K562 (cell line): ENCODE measurements around the gene ACOX2. TPM values are rescaled to one million over a fixed set of nuclear protein-coding genes. Genes with fewer than 3 reads are reported as not detected.

Experiments
- ATAC-seq: fragments of 200-7000 bp; cut with Tn5 transposase; 3 replicates; pipeline ENCODE4 v1.9.1; 2020; ENCODE audit warnings: moderate library complexity
- BruUV-seq: library from RNA; stranded (reverse); fragments of 400-500 nt; replicated peaks from 2 replicates; lab custom pipeline; 2021; lab: Mats Ljungman, UMichigan
- CTCF ChIA-PET: fragments of 300-600 bp; formaldehyde crosslinking; extraction: SDS; loops from one replicate; lab custom pipeline; 2021; ENCODE audit warnings: low intra/inter-chr PET ratio; lab: Yijun Ruan, JAX
- POLR2A ChIA-PET: fragments of 300-600, 350-650 bp; sonication (Branson Sonifier 250); formaldehyde crosslinking; extraction: SDS; loops from one replicate; lab custom pipeline; 2021; ENCODE audit warnings: antibody characterized with exemption, inconsistent platforms; lab: Yijun Ruan, JAX
- DNase-seq, 4 experiments: peaks; one replicate each; pipeline versions ENCODE4 v3.0.0 to v3.0.0-alpha.2; 2011 to 2018; ENCODE audit warnings: low spot score in 3 of 4, mixed read lengths in 3 of 4; ENCODE audit errors: extremely low read depth in 1 of 4
- FAIRE-seq: peaks from 2 replicates; lab custom pipeline; 2011; peaks lifted over from hg19 to GRCh38; lab: Jason Lieb, UNC
- H2AFZ ChIP-seq: 2 replicates; pipeline ENCODE4 v1.6.0; 2011; ENCODE audit warnings: low read depth, low read length, control low read depth, inconsistent platforms
- H3K27ac ChIP-seq: fragments of 200-600 bp; 3 replicates; pipeline ENCODE4 v1.8.0; 2011; ENCODE audit warnings: low read depth, mild to moderate bottlenecking, control low read depth, inconsistent platforms, low read length, moderate library complexity, mixed read lengths; ENCODE audit errors: extremely low read depth
- H3K27me3 ChIP-seq, 2 experiments: fragments of 300-600 bp in 1 of 2; 2 replicates in 1 of 2; 3 replicates in 1 of 2; pipeline versions ENCODE4 v1.6.0 to v1.8.0; 2011; ENCODE audit warnings: inconsistent platforms in 2 of 2, low read length in 2 of 2, mild to moderate bottlenecking in 1 of 2, mixed read lengths in 1 of 2, moderate library complexity in 1 of 2; ENCODE audit not compliant: control insufficient read depth in 2 of 2, insufficient read depth in 2 of 2
- H3K36me3 ChIP-seq: fragments of 300-600 bp; 3 replicates; pipeline ENCODE4 v1.8.0; 2011; ENCODE audit warnings: mild to moderate bottlenecking, low read length, inconsistent platforms; ENCODE audit not compliant: control insufficient read depth, insufficient read depth
- H3K4me1 ChIP-seq, 2 experiments: fragments of 200-600 bp in 1 of 2; replicated peaks in 1 of 2; 2 replicates in 1 of 2; 3 replicates in 1 of 2; pipeline versions ENCODE4 v1.5.1 to v1.8.0; 2011; ENCODE audit warnings: inconsistent platforms in 2 of 2, low read length in 2 of 2, mild to moderate bottlenecking in 1 of 2, mixed read lengths in 1 of 2, moderate library complexity in 1 of 2; ENCODE audit not compliant: control insufficient read depth in 2 of 2, insufficient read depth in 2 of 2
- H3K4me2 ChIP-seq: 2 replicates; pipeline ENCODE4 v1.6.1; 2011; ENCODE audit warnings: low read length, control low read depth, inconsistent platforms, mixed read lengths; ENCODE audit not compliant: insufficient read depth
- H3K4me3 ChIP-seq: fragments of 200-600 bp; sonication (generic), shearing (Covaris generic); 2 replicates; pipeline ENCODE4 v1.5.1; 2016; ENCODE audit warnings: control low read depth, inconsistent platforms
- H3K79me2 ChIP-seq: fragments of 200-600 bp; 3 replicates; pipeline ENCODE4 v1.8.0; 2011; ENCODE audit warnings: low read length, inconsistent platforms; ENCODE audit not compliant: control insufficient read depth, insufficient read depth
- H3K9ac ChIP-seq, 2 experiments: 2 replicates each; pipeline versions ENCODE4 v1.6.0 to v1.6.1; 2011; ENCODE audit warnings: low read depth in 2 of 2, low read length in 2 of 2, control low read depth in 1 of 2, inconsistent platforms in 1 of 2, mild to moderate bottlenecking in 1 of 2, mixed read lengths in 1 of 2; ENCODE audit not compliant: insufficient read depth in 1 of 2
- H3K9me1 ChIP-seq: one replicate; pipeline ENCODE4 v1.6.0; 2011; ENCODE audit warnings: inconsistent platforms, mild to moderate bottlenecking, low read length, moderate library complexity; ENCODE audit not compliant: control insufficient read depth, insufficient read depth
- H3K9me3 ChIP-seq: replicated peaks from 2 replicates; pipeline ENCODE4 v1.5.1; 2011; ENCODE audit warnings: low read depth, low read length, inconsistent platforms; ENCODE audit not compliant: control insufficient read depth, insufficient read depth
- H4K20me1 ChIP-seq: replicated peaks from 2 replicates; pipeline ENCODE4 v1.6.1; 2011; ENCODE audit warnings: low read length, inconsistent platforms, mixed read lengths; ENCODE audit not compliant: control insufficient read depth, insufficient read depth
- BDP1 ChIP-seq: IDR thresholded peaks from 3 replicates; pipeline ENCODE4 v1.6.1; 2011; ENCODE audit not compliant: insufficient read length, insufficient read depth
- CEBPB ChIP-seq: fragments of 450-650 bp; IDR thresholded peaks from 2 replicates; pipeline ENCODE4 v1.6.1; 2016; ENCODE audit warnings: missing genetic modification characterization, missing compliant biosample characterization
- CEBPG ChIP-seq, 3 experiments: fragments of 200-800 bp in 1 of 3; sonication (Bioruptor generic) in 1 of 3; sonication (generic) in 1 of 3; formaldehyde crosslinking in 1 of 3; IDR thresholded peaks in 2 of 3; conservative IDR thresholded peaks in 1 of 3; 2 replicates each; pipeline versions ENCODE4 v1.6.1 to v1.8.0; 2016 to 2022; ENCODE audit warnings: missing compliant biosample characterization in 2 of 3, missing genetic modification characterization in 2 of 3, mild to moderate bottlenecking in 1 of 3, missing genetic modification reagents in 1 of 3
- DMBX1 ChIP-seq: fragments of 250-450 bp; sonication (Bioruptor Pico); IDR thresholded peaks from 2 replicates; pipeline ENCODE4 v1.8.0; 2022; ENCODE audit warnings: inconsistent platforms, mild to moderate bottlenecking, moderate library complexity, borderline replicate concordance
- GATAD2A ChIP-seq: fragments of 450-650 bp; IDR thresholded peaks from 2 replicates; pipeline ENCODE4 v1.6.1; 2017
- HDAC1 ChIP-seq, 2 experiments: fragments of 450-650 bp; IDR thresholded peaks; 2 replicates each; pipeline ENCODE4 v1.6.1; 2016 to 2017; ENCODE audit warnings: inconsistent platforms in 1 of 2, mild to moderate bottlenecking in 1 of 2, moderate library complexity in 1 of 2
- MBD2 ChIP-seq: sonication (generic); IDR thresholded peaks from 2 replicates; pipeline ENCODE4 v1.6.1; 2016; ENCODE audit warnings: low read depth, borderline replicate concordance
- NFIC ChIP-seq: fragments of 450-650 bp; IDR thresholded peaks from 2 replicates; pipeline ENCODE4 v1.6.1; 2017; ENCODE audit warnings: mild to moderate bottlenecking, inconsistent platforms
- RAD51 ChIP-seq: fragments of 450-650 bp; IDR thresholded peaks from 2 replicates; pipeline ENCODE4 v1.7.1; 2016; ENCODE audit warnings: low read depth, mild to moderate bottlenecking, borderline replicate concordance
- SOX6 ChIP-seq: fragments of 450-650 bp; IDR thresholded peaks from 2 replicates; pipeline ENCODE4 v1.6.1; 2014; ENCODE audit warnings: mild to moderate bottlenecking
- ZKSCAN3 ChIP-seq: fragments of 250-450 bp; sonication (Bioruptor Pico); IDR thresholded peaks from 2 replicates; pipeline ENCODE4 v1.4.0; 2020
- ZNF77 ChIP-seq: fragments of 250-450 bp; sonication (Bioruptor Pico); IDR thresholded peaks from 2 replicates; pipeline ENCODE4 v1.5.0; 2020
- whole genome bisulfite sequencing: fragments of 100-300 bp; shearing (Covaris generic); methylation state at CpG from one replicate; pipeline ENCODE4 v1.1.6; 2016; ENCODE audit warnings: low coverage, mixed read lengths; ENCODE audit not compliant: insufficient coverage; ENCODE audit errors: missing lambda C conversion rate; 5-methylcytosine and 5-hydroxymethylcytosine counted together
- in situ Hi-C: fragments of 300-500 bp; cut with MboI; formaldehyde crosslinking; loops from 4 replicates; pipeline ENCODE4 v1.15.0; 2018; ENCODE audit warnings: inconsistent platforms, mixed read lengths
- intact Hi-C: fragments of 100-400 bp; cut with micrococcal nuclease; formaldehyde crosslinking; loops from 2 replicates; pipeline ENCODE4 v1.14.2; 2022
- polyA plus RNA-seq, 8 experiments: library from polyadenylated mRNA; depleted of rRNA in 4 of 8; stranded (reverse) in 5 of 8; unstranded in 3 of 8; fragments of >200 nt; fragmentation: Nextera tagmentation in 2 of 8; fragmentation: Illumina TruSeq in 1 of 8; extraction: Ambion mirVana in 2 of 8; extraction: Trizol in 1 of 8; gene quantifications; 2 replicates each; pipeline versions ENCODE4 v1.2.1 to v1.2.3, GENCODE V29; 2011 to 2014; ENCODE audit warnings: inconsistent platforms in 1 of 8, missing spikeins in 1 of 8
- total RNA-seq, 7 experiments: library from RNA; depleted of rRNA in 6 of 7; stranded (reverse); fragments of >200 nt in 6 of 7; fragmentation: Illumina TruSeq in 2 of 7; extraction: Trizol in 2 of 7; gene quantifications; 2 replicates each; pipeline versions ENCODE4 v1.2.1 to v1.2.3, GENCODE V29; 2011 to 2021; ENCODE audit warnings: low replicate concordance in 1 of 7
- TF ChIP-seq, protein P1 (sequence below): IDR thresholded peaks from 2 replicates; pipeline ENCODE4 v1.6.1; 2016; ENCODE audit warnings: missing genetic modification characterization, missing compliant biosample characterization
- TF ChIP-seq, protein P2 (sequence below): sonication (generic); formaldehyde crosslinking; IDR thresholded peaks from 2 replicates; pipeline ENCODE4 v1.8.0; 2022; ENCODE audit warnings: missing genetic modification reagents, mild to moderate bottlenecking, moderate library complexity, borderline replicate concordance

Gene ACOX2
- total and polyA plus RNA-seq, 9 of the 15 experiments (the other 6 are each of a cell fraction or from before 2014, with no cell fraction given): 0.15 TPM; not detected in 8

DNA sequence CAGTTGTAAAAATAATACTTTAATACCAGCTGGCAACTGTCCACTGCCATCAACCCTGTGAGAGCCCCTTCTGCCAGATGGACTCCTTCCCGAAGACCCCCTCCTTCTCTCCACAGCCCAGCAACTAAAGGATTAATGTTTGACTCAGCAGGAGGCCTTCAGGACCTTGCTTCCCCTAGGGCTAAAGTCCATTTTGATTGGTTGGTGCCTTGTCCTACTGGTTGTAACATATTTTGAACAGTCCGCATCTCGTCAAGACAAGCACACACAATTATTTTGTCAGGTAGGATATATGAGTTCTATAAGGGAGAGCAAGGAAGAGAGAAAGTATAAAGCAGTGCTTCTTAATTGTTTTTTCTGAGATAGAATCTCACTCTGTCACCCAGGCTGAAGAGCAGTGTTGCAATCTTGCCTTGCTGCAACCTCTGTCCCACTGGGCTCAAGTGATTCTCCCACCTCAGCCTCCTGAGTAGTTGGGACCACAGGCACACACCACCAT lies 18.6 kb downstream of the ACOX2 start:
- H3K9me1 ChIP-seq: no peaks in the 10 kb centered on the region
- no peaks in the 10 kb centered on the region for H4K20me1 ChIP-seq
- H3K9ac ChIP-seq: no peak overlapping the region
- H3K4me3 ChIP-seq: no peak overlapping the region
- H3K4me2 ChIP-seq: no peak overlapping the region
- DNase-seq: no peak
- H3K36me3 ChIP-seq: no peaks in the 10 kb centered on the region
- 21% methylated on average over 2 of the region's 3 CpGs for WGBS
- H3K27ac ChIP-seq: no peak overlapping the region
- no peak overlapping the region for H2AFZ ChIP-seq
- H3K27me3 ChIP-seq: peaks cover 0 to 4% of the 10 kb centered on the region in 2 experiments; a peak in 1 of 5 replicates
- intact Hi-C loops (no loop called here), in situ Hi-C loops (no loop called here)
- CTCF ChIA-PET: no interaction called here
- no peaks in the 10 kb centered on the region for H3K79me2 ChIP-seq
- ATAC-seq: no peak
- POLR2A ChIA-PET: interaction anchor here (1.2 kb wide), 1 partner anchor 23 kb away, joined by 3 read pairs; no protein-coding TSS in a partner anchor
- BruUV-seq: no TSS peak
- TF ChIP-seq NFIC (no peak), RAD51 (no peak), DMBX1 (no peak), ZKSCAN3 (CRISPR knock-in tag) (no peak), MBD2 (no peak), BDP1 (no peak), GATAD2A (no peak), CEBPB (peak; percentile 85), ZNF77 (no peak), CEBPG (CRISPR knock-in tag; IDR thresholded peaks at IDR 0.05) (no peak), CEBPG (tag; conservative IDR thresholded peaks at IDR 0.05 in 1 of 2, IDR thresholded peaks at IDR 0.05 in 1 of 2) (peak in 1 of 2 experiments; percentile 64; a peak in 1 of 4 replicates), SOX6 (no peak), HDAC1 (IDR thresholded peaks at IDR 0.05) (no peak)
- TF ChIP-seq, protein P1, sequence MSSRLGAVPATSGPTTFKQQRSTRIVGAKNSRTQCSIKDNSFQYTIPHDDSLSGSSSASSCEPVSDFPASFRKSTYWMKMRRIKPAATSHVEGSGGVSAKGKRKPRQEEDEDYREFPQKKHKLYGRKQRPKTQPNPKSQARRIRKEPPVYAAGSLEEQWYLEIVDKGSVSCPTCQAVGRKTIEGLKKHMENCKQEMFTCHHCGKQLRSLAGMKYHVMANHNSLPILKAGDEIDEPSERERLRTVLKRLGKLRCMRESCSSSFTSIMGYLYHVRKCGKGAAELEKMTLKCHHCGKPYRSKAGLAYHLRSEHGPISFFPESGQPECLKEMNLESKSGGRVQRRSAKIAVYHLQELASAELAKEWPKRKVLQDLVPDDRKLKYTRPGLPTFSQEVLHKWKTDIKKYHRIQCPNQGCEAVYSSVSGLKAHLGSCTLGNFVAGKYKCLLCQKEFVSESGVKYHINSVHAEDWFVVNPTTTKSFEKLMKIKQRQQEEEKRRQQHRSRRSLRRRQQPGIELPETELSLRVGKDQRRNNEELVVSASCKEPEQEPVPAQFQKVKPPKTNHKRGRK: no peak
- TF ChIP-seq, protein P2, sequence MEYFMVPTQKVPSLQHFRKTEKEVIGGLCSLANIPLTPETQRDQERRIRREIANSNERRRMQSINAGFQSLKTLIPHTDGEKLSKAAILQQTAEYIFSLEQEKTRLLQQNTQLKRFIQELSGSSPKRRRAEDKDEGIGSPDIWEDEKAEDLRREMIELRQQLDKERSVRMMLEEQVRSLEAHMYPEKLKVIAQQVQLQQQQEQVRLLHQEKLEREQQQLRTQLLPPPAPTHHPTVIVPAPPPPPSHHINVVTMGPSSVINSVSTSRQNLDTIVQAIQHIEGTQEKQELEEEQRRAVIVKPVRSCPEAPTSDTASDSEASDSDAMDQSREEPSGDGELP (CRISPR knock-in tag): no peak
- peaks cover 11 to 21% of the 10 kb centered on the region in 2 experiments; a peak in 4 of 5 replicates for H3K4me1 ChIP-seq
- H3K9me3 ChIP-seq: no peaks in the 10 kb centered on the region
- peak; percentile 55 for FAIRE-seq
